GM10266 (cell line): Measurements from ENCODE around the gene NBL1.

Experiments
- DNase-seq: peaks from one replicate; pipeline ENCODE4 v3.0.0; 2012; ENCODE audit errors: extremely low spot score
- TF ChIP-seq, protein P1 (sequence below): IDR thresholded peaks from 2 replicates; pipeline ENCODE4 v1.5.1; 2012; ENCODE audit warnings: mild to moderate bottlenecking, low read depth; ENCODE audit not compliant: control insufficient read depth, insufficient read depth; ENCODE audit errors: missing control alignments

NBL1 gene

GRCh38 chr1:19655718-19656080 lies 11.6 kb downstream of the NBL1 start:
- TF ChIP-seq, protein P1, sequence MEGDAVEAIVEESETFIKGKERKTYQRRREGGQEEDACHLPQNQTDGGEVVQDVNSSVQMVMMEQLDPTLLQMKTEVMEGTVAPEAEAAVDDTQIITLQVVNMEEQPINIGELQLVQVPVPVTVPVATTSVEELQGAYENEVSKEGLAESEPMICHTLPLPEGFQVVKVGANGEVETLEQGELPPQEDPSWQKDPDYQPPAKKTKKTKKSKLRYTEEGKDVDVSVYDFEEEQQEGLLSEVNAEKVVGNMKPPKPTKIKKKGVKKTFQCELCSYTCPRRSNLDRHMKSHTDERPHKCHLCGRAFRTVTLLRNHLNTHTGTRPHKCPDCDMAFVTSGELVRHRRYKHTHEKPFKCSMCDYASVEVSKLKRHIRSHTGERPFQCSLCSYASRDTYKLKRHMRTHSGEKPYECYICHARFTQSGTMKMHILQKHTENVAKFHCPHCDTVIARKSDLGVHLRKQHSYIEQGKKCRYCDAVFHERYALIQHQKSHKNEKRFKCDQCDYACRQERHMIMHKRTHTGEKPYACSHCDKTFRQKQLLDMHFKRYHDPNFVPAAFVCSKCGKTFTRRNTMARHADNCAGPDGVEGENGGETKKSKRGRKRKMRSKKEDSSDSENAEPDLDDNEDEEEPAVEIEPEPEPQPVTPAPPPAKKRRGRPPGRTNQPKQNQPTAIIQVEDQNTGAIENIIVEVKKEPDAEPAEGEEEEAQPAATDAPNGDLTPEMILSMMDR = no peak

DNA sequence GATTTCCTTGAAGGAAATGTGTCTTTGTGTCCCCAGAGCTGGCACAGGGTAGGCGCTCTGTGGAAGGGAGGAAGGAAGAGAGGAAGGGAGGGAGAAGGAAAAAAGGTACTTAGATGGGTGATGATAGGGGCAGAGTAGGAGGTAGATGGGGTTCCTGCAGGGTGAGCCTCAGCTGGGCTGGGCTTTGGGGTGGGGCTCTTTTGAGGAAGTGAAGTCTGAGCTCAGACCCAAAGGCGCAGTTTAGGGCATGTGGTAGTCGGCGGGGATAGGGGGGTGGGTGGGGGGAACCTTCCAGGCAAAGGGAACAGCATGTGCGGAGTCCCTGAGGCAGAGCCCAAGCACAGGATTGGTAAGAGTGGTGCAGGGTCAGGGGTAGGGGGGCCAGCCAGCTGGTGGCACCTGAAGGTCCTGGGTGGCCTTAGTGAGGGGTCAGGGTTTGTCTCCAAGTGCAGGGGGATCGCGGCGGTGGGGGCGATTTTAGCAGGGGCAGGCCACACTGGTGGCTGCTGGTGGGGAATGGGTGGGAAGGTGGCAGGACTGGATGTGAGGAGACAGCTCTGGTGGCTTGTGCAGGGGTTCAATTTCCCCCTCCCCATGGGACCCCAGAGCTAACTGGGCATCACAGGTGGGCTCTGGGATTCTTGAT lies 12.1 kb downstream of the NBL1 start:
- no peak for DNase-seq
- TF ChIP-seq, protein P1 = no peak

More at GRCh38 chr1:19655718-19656080, 11.6 kb downstream of the NBL1 start:
- DNase-seq = no peak

GRCh38 chr1:19656780-19657466 lies 12.8 kb downstream of the NBL1 start:
- TF ChIP-seq, protein P1 = no peak
- no peak for DNase-seq

DNA sequence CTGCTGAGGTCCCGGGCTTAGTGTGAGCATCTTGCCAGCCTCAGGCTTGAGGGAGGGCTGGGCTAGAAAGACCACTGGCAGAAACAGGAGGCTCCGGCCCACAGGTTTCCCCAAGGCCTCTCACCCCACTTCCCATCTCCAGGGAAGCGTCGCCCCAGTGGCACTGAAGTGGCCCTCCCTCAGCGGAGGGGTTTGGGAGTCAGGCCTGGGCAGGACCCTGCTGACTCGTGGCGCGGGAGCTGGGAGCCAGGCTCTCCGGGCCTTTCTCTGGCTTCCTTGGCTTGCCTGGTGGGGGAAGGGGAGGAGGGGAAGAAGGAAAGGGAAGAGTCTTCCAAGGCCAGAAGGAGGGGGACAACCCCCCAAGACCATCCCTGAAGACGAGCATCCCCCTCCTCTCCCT lies 13.4 kb downstream of the NBL1 start:
- no peak for DNase-seq
- TF ChIP-seq, protein P1 = no peak

- TF ChIP-seq, protein P1 = no peak
- no peak for DNase-seq
These were observed 14.1 kb downstream of the NBL1 start for GRCh38 chr1:19658186-19658585.

GRCh38 chr1:19661721-19662228 lies 17.7 kb downstream of the NBL1 start:
- peak; percentile 69 for DNase-seq
- TF ChIP-seq, protein P1 = peak; percentile 43

GRCh38 chr1:19662313-19662712 lies 18.2 kb downstream of the NBL1 start:
- TF ChIP-seq, protein P1 = no peak

More at GRCh38 chr1:19662313-19662712, 18.2 kb downstream of the NBL1 start:
- no peak for DNase-seq
